Cardiac fibroblast (primary cell): Measurements from ENCODE around the gene ZBTB43.

Experiments
- DNase-seq, 2 donors: peaks; one replicate each; pipeline versions ENCODE4 v3.0.0 to v3.0.0-alpha.2; 2010; ENCODE audit warnings: low read depth in 2 of 2
- H3K4me3 ChIP-seq, 2 donors: replicated peaks in 1 of 2; 1 replicate in 1 of 2; 2 replicates in 1 of 2; pipeline ENCODE4 v1.5.1; 2011; ENCODE audit warnings: low read depth in 2 of 2, low read length in 2 of 2, mild to moderate bottlenecking in 2 of 2, moderate library complexity in 1 of 2
- TF ChIP-seq, protein P1 (sequence below): IDR thresholded peaks from one replicate; pipeline ENCODE4 v1.5.1; 2011; ENCODE audit warnings: low read depth, mild to moderate bottlenecking, low read length, inconsistent platforms

The ZBTB43 gene

DNA sequence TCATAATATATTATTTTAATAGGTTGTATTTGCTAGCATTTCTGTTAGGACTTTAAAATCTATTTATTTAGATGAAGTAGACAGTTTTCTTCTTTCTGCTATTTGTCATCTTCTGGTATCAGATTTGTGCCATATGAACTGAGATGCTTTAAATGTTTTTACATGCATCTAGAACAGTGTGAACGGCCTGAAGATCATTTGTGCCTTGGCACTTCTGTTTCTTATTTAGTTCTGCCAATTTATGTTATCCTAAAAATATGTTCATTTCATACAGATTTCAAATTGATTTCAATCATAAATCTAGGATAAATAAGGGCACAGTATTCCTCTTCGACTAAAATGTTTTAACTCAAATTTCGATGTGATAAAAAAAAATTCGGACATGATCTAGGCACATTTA, 71.7 kb downstream of the ZBTB43 start:
- no peak overlapping the region for H3K4me3 ChIP-seq
- TF ChIP-seq, protein P1, sequence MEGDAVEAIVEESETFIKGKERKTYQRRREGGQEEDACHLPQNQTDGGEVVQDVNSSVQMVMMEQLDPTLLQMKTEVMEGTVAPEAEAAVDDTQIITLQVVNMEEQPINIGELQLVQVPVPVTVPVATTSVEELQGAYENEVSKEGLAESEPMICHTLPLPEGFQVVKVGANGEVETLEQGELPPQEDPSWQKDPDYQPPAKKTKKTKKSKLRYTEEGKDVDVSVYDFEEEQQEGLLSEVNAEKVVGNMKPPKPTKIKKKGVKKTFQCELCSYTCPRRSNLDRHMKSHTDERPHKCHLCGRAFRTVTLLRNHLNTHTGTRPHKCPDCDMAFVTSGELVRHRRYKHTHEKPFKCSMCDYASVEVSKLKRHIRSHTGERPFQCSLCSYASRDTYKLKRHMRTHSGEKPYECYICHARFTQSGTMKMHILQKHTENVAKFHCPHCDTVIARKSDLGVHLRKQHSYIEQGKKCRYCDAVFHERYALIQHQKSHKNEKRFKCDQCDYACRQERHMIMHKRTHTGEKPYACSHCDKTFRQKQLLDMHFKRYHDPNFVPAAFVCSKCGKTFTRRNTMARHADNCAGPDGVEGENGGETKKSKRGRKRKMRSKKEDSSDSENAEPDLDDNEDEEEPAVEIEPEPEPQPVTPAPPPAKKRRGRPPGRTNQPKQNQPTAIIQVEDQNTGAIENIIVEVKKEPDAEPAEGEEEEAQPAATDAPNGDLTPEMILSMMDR: no peak
- DNase-seq: no peak

DNA sequence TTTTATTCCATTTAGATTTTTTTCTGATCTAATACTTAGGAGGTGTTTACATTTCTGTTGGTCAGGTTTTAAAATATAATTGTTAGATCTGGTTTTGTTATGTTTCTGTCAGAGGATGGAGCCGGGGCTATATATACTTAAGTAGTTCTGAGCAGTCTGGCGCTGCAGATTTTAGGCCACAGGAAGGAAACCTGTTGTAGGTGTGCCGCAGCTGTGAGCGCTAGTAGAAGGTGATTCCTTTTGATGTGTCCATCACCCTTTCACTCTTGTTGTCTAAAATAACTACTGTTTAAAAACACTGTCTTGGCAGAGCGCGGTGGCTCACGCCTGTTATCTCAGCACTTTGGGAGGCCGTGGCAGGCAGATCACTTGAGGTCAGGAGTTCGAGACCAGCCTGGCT, 72.6 kb downstream of the ZBTB43 start:
- H3K4me3 ChIP-seq: no peak overlapping the region
- TF ChIP-seq, protein P1: no peak
- DNase-seq: no peak

DNA sequence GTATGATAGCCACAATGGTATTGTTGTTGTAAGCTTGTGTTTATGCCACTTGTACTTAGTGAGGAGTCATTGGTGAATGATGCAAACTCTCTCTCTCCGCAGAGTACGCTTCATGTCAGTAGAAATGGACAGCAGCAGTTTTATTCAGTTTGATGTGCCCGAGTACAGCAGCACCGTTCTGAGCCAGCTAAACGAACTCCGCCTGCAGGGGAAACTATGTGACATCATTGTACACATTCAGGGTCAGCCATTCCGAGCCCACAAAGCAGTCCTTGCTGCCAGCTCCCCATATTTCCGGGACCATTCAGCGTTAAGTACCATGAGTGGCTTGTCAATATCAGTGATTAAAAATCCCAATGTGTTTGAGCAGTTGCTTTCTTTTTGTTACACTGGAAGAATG, 74.4 kb downstream of the ZBTB43 start:
- TF ChIP-seq, protein P1: no peak
- no peak for DNase-seq
- no peak overlapping the region for H3K4me3 ChIP-seq

DNA sequence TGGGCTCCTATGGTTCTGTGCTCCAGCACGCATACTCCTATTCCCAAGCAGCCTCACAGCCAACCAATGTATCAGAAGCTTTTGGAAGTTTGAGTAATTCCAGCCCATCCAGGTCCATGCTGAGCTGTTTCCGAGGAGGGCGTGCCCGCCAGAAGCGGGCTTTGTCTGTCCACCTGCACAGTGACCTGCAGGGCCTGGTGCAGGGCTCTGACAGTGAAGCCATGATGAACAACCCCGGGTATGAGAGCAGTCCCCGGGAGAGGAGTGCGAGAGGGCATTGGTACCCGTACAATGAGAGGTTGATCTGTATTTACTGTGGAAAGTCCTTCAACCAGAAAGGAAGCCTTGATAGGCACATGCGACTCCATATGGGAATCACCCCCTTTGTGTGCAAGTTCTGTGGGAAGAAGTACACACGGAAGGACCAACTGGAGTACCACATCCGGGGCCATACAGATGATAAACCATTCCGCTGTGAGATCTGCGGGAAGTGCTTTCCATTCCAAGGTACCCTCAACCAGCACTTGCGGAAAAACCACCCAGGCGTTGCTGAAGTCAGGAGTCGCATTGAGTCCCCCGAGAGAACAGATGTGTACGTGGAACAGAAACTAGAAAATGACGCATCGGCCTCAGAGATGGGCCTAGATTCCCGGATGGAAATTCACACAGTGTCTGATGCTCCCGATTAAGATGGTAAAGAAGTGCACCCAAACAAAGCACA, 75.5 kb downstream of the ZBTB43 start:
- DNase-seq: no peak
- TF ChIP-seq, protein P1: no peak

DNA sequence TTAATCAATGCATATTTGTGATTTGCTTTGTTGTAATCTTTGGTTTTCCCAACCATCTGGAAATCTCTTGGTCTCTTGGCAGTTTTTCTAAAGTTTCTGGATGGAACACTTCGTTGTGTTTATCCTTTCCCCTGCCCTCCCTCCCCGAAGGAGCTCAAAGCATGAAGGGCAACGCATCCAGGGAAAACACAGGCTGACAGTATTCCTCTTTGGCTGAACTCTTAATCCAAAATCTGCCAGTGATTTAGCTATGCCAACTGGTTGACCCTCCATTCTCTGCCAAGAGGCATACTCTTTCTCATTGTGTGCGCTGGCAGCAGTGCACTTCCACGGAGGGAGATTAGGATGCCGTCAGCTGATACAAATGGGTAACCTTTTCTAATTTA, 76.1 kb downstream of the ZBTB43 start:
- H3K4me3 ChIP-seq: no peak overlapping the region
- DNase-seq: no peak
- TF ChIP-seq, protein P1: no peak

More for the DNA sequence above, 75.5 kb downstream of the ZBTB43 start:
- no peak overlapping the region for H3K4me3 ChIP-seq

DNA sequence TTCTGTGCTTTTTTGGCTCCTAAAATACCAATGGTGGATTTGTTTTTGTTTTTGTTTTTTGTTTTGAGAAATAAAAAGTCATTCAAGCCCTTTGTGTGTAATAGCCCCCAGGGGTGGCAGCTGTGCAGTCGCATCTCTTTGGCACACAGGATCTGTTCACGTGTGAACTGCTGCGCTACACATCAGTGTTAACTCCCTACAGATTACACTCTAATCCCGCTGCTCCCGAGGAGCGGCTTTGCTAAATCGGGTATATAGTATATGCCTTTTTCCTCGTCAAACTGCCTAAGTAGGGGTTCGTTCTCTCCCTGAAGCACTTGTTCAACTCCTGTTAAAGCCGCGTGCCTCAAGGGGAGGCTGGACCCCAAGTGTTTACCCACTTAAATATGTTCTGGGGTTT, 77.9 kb downstream of the ZBTB43 start:
- TF ChIP-seq, protein P1: no peak
- no peak overlapping the region for H3K4me3 ChIP-seq
- DNase-seq: no peak

DNA sequence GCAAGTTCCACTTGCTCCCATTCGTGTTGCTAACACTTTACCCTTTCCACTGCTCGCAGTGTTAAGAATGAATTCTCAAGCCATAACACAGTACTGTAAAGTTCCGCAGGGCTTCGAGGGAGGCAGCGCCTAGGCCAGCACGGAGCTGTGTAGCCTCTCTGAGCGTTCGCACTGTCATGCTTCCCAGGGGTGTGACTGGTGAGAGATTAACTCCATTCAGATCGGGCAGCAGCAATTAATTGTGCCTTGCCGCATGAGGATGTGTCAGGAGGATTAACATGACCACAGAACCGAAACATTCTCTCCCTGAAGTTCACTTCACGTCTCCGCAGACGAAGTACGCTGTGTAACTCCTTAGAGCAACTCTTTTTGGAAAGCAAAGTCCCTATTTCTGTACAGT, 78.8 kb downstream of the ZBTB43 start:
- no peak overlapping the region for H3K4me3 ChIP-seq
- no peak for DNase-seq
- TF ChIP-seq, protein P1: no peak
